ENCODE data around the gene HPS6.
"Not testable (repeated sequence)": the region's sequence is repeated elsewhere in the genome, so short reads cannot be mapped to it uniquely, and the experiment has no call there.

The HPS6 gene

DNA sequence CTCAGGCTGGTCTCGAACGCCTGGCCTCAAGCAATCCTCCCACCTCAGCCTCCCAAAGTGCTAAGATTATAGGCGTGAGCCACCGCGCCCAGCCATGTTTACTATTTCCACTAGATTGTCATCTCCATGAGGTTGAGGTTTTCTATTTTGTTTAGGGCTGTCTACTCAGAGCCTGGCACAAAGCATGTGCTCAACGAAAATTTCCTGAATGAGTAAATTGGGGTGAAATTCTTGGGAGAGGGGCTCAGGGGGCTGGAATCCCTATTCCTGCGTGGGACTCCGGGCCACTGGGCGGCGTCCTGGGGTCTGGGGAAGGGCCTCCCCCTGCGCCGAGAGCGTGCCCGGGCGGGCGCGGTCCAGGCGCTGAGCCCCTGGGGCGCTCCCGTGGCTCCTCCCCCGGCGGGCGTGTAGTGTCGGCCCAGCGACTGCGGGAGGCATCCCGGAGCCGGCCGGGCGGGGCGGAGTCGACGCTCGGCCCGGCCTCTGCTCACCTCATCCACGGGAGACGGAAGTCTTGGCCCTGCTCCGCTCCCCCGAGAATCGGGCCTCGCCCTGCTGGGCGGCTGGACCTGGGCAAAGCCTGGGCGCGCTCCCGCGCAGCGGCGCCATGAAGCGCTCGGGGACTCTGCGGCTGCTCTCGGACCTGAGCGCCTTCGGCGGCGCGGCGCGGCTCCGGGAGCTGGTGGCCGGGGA is at the start of gene HPS6:
TSS of gene HPS6 (plus strand) at position 482 of the 693 bp plus-strand sequence. CDS start at position 608, 126 bp downstream.
- DNase-seq (ENCODE audit: low read depth in 2 of 2) = peak; percentile 87 to 88

DNA sequence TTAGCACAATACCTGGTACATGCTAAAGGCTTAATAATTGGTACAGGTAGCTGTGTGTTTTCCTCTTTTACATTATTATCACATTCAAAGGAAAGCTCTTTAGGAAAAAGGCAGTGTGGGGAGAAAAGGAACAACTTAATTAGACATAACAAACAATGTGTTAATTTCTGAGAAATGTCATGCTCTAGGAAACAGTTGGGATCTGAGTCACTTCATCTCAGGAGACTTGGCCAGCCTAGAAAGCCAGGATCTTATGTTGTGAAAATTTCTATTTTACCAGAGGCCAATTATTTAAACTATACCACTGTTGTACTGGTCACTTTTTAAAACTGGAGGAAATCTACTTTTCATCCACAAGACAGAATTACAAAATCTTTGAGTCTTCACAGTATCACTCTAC is 48.7 kb upstream of the HPS6 start:
- no peak for DNase-seq (ENCODE audit: low read depth in 2 of 2)

DNA sequence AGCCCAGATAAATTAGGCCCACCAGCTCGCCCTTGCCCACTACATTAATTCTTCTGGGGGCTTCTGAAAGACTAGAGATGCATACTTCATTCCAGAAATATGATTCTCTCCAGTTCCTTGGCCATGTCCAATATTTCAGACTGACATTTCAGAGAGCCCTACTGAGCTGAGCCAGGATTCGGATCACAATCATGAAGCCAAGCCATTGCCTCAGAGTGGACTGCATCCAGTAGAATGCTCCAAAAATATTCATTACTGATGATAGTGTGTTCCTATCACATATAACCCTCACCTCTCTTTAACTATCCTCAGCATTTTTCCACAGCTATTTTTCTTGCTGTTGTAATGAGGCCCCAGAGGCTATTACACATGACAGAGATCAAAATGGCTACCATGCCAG is 47.9 kb upstream of the HPS6 start:
- DNase-seq (ENCODE audit: low read depth in 2 of 2) = no peak

DNA sequence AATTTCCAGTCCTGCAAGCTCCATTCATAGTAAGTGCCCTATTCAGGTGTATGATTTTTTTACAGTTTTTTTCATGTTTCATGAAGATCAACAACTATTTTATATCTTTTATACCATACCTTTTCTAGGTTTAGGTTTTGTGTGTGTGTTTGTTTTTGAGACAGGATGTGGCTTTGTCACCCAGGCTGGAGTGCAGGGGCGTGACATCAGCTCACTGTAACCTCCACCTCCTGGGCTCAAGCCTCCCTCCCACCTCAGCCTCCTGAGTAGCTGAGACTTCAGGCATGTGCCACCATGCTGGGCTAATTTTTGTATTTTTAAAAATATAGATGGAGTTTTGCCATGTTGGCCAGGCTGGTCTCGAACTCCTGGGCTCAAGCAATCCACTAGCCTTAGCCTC is 44.2 kb upstream of the HPS6 start:
- DNase-seq (ENCODE audit: low read depth in 2 of 2) = no peak

DNA sequence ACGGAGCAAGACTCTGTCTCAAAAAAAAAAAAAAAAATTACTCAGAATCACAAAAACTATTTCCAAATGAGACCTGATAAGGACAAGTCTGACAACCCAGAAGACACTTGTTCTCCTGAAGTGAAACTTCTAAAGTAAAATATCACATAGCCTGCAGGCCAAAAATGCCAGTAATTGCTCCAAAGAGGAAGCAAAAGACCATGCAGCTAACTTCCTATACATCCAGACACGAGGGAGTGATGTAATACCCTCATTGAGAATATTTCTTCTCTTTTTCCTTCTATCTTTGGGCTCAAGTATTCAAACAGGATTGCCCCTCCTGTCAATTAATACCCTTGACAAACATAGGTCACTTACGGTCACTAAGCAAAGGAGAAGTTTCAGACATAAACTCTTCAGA is 40.4 kb upstream of the HPS6 start:
- DNase-seq (ENCODE audit: low read depth in 2 of 2) = no peak

DNA sequence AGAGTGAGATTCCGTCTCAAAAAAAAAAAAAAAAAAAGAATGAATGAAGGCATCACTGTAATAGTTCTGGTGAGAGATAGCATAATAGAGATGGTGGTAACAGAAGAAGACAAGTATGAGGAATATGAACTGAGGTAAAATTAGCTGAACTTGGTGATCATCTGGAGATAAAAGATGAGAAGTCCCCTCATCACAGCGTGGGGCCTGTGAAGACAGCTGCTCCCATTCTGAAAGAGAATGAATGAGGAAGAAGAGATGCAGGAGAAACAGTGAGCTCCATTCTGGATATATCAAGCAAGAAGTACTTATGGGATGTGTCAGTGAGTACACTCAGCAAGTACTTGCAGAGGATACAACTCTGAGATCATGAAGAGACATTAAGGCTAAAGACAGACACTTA is 37.9 kb upstream of the HPS6 start:
- DNase-seq (ENCODE audit: low read depth in 2 of 2) = no peak

DNA sequence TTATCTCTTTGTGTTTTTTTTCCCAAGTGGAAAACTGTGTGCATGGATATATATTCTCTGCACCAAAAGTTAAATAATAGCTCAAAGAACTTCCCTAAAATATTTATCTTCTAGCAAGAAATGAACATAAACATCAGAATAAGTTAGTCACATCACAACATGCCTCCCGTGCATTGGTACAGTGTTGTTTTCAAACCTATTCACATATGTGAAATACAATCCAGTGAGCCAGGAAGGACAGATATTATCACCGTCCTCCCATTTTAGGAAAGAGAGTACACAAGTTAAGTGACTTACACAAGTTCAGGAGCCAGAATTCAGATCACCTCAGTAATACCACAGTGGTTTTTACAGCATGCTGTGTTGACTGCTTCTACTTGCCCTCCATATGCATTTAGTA is 31.4 kb upstream of the HPS6 start:
- no peak for DNase-seq (ENCODE audit: low read depth in 2 of 2)

DNA sequence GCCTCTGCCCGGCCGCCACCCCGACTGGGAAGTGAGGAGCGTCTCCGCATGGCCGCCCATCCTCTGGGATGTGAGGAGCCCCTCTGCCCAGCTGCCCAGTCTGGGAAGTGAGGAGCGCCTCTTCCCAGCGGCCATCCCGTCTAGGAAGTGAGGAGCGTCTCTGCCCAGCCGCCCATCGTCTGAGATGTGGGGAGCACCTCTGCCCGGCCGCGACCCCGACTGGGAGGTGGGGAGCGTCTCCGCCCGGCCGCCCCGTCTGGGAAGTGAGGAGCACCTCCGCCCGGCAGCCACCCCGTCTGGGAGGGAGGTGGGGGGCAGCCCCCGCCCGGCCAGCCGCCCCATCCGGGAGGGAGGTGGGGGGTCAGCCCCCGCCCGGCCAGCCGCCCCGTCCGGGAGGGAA is 29.3 kb upstream of the HPS6 start:
- DNase-seq (ENCODE audit: low read depth in 2 of 2) = not testable (repeated sequence)

DNA sequence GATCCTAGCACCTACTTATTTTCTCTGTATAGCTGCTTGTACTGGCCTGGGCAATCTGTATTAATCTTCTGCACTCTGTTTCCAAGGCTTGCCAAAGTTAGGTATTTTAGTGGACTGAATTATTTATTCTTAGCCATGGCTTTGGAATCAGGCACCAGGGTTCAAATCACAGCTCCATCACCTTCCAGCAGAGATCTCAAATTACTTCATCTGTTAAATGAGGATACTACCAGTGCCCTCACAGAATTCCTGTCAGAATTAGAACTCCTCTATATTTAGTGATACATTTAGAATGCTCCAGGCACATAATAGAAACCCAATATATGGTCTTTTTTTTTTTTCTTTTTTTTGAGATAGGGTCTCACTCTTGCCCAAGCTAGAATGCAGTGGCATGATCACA is 26.7 kb upstream of the HPS6 start:
- no peak for DNase-seq (ENCODE audit: low read depth in 2 of 2)

DNA sequence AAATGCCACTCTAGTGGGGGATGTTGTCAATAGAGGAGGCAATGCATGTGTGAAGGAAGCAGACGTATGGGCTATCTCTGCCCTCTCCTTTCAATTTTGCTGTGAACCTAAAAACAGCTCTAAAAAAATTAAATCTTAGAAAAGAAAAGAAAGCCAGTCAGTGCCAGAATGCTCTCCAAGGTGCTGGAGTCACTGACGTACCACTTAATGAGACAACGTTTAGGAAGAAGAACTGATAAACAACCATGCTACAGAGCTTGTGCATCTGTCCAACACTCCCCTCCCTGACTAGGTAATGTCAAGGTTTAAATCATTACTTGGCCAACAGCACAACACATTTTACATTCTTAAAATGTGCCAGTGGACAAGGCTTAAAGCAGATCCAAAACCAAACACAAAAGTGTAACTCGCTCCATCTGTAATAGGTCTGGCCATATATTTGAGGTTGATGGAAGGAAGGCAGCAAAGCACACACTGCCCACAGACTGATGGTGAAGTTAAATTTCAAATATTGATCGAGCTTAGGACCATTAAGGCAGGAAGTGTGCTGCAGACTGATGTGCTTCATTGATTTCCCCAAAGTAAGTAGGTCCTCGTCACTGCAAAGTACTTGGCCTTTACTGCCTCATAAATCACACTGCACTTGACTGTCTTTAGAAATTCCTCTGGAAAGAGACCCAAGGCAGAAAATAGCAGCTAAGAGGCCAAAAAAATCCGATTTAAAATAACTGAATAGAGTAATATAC is 24.7 kb upstream of the HPS6 start:
- no peak for DNase-seq (ENCODE audit: low read depth in 2 of 2)

DNA sequence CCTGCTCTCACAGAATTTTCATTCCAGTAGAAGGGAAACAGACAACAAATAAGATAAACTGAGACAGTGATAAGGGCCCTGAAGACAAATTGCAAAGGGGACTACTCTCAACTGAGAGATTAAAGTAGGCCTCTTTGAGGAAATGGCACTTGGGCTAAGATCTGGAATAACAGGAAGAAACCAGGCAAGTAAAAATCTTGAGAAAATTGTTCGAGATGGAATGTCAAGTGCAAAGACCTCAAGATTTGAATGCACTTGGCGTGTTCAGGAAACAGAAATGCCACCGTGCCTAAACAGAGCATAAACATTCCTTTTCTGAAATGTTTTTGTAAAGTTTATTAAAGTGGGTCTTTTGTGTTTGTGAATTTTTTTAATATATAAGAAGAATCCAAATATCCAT is 19.9 kb upstream of the HPS6 start:
- no peak for DNase-seq (ENCODE audit: low read depth in 2 of 2)

DNA sequence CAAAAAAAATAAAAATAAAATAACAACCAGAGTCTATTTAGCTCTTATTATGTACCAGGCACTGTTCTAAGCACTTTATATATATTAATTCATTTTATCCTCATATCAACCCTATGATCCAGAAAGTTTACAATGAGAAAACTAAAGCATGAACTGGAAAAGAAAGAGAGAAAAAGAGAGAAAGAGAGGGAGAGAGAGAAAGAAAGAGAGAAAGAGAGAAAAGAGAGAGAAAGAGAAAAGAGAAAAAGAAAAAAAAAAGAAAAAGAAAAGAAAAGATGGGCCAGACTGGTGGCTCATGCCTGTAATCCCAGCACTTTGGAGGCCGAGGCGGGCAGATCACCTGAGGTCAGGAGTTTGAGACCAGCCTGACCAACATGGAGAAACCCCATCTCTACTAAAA is 19.1 kb upstream of the HPS6 start:
- no peak for DNase-seq (ENCODE audit: low read depth in 2 of 2)

DNA sequence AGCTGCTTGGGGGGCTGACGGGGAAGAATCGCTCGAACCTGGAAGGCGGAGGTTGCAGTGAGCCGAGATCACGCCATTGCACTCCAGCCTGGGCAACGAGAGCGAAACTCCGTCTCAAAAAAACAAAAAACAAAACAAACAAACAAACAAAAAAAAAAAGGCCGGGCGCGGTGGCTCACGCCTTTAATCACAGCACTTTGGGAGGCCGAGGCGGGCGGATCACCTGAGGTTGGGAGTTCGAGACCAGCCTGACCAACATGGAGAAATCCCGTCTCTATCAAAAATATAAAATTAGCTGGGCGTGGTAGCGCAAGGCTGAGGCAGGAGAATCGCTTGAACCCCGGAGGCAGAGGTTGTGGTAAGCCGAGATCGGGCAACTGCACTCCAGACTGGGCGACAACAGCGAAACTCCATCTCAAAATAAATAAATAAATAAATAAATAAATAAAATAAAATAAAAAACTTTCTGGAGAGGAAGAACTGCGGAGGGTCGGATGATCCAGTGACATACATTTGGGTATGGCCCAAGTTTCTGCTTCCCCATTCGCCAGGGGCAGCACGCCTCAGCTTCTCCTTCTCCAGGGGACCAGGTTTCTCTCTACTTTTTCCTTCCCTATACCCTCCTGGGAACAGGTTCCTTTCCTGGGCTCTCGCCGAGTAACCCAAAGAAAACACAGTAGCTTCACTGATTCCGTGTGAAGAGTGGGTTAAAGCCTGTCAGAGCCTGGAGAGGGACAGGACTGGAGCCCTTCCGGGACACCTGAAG is 10.1 kb upstream of the HPS6 start:
- not testable (repeated sequence) for DNase-seq (ENCODE audit: low read depth in 2 of 2)

DNA sequence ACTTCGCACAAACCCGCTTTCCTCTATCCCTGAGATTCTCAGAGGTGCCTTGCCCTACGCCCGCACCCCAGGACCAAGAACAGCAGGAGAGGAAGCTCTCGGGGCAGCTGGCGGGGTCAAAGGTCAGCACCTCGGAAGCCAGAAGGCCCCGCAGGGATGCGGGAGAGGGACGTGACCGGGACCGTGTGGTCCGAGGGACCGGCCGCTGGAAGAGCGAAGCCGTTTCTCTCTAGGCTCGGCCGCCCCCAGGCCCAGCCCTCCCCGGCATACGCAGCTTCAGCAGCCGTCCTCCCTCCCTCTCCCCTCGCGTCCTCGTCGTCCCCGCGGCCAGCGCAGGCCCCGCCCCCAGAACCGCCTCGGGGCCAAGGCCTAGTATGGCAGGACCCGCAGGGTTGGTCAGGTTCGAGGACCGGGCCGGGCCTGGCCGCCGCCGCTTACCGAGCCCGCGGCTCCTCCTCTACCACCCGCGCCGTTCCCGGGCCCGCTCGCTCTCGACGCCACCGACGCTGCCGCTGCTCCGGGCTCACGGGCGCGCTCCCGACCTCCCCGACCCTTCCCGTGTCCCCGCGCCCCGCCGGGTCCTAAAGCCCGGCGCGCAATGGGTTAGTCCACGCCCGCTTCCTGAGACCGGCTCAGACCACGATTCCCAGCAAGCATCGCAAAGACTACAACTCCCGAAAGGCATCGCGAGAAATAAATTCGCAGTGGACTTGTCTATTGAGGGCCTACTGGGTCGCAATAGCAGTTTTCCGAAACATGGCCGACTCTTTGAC is 9.3 kb upstream of the HPS6 start, which contains the start of gene ARMH3:
TSS of gene ARMH3 (minus strand) at position 527 of the 773 bp plus-strand sequence. CDS start 16,059 bp downstream, outside the sequence.
- peak; percentile 86 to 87 for DNase-seq (ENCODE audit: low read depth in 2 of 2)

DNA sequence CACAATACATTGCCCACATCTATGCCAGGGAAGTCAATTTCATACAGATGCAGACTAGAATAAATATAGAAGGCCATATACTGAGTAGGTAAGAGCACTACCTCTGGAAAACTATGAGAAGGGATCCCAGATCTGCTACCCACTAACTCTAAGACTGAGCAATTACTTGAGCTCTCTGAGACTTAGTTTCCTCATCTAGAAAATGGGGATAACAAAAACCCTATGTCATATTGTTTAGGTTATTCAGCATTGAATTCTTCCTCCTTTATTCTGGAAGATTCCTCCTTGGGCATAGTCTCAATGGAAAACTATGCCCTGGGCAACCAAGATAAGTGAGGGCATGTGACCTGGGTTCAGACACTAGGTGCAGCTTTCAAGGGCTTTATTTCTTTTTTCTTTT is 5.2 kb upstream of the HPS6 start:
- DNase-seq (ENCODE audit: low read depth in 2 of 2) = no peak

DNA sequence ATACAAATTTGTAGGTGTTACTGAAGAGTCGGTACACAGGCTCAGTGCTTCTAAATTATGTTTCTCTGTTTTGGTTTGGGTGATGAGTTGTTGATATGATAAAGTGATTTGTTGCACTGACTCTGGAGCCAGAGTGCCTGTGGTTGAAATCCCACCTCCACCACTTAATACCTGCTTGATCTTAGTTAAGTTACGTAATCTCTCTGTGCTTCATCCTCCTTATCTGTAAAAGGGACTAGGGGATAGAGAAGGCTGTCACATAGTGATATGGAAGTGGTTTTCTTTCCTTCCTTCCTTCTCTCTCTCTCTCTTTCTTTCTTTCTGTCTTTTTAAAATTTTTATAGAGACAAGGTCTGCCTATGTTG is 664 bp upstream of the HPS6 start:
- DNase-seq (ENCODE audit: low read depth in 2 of 2) = no peak

DNA sequence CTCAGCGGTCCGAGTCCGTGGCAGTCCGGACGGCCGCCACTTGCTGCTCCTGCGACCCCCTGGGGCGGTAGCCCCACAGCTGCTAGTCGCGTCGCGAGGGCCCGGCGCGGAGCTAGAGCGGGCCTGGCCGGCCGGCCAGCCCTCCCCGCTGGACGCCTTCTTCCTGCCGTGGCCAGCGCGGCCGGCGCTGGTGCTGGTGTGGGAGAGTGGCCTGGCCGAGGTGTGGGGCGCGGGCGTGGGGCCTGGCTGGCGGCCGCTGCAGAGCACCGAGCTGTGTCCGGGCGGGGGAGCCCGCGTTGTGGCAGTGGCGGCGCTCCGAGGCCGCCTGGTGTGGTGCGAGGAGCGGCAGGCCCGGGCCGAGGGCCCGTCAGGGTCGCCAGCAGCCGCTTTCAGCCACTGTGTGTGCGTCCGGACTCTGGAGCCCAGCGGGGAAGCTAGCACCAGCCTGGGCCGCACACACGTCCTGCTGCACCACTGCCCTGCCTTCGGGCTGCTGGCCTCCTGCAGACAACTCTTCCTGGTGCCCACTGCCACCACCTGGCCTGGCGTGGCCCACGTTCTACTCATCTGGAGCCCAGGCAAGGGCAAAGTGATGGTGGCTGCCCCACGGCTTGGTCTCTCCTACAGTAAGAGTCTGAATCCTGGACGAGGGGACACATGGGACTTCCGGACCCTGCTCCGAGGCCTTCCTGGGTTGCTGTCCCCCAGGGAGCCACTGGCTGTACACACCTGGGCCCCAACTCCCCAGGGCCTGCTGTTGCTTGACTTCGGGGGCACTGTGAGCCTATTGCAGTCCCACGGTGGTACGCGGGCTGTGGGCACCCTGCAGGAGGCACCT is 631 bp downstream of the HPS6 start:
- DNase-seq (ENCODE audit: low read depth in 2 of 2) = no peak

DNA sequence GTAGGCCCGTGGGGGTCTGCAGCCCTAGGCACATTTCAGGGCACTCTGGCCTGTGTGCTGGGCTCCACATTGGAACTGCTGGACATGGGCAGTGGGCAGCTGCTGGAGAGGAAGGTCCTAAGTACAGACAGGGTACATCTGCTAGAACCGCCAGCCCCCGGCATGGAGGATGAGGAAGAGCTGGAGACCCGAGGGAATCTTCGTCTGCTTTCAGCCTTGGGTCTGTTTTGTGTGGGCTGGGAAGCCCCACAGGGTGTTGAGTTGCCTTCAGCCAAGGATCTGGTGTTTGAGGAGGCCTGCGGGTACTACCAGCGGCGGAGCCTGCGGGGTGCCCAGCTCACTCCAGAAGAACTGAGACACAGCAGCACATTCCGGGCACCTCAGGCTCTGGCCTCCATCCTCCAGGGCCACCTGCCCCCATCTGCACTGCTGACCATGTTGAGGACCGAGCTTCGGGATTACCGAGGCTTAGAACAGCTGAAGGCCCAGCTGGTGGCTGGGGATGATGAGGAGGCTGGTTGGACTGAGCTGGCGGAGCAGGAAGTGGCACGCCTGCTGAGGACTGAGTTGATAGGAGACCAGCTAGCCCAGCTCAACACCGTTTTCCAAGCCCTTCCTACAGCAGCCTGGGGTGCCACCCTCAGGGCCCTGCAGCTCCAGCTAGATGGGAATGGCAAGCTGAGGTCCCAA is 1.4 kb downstream of the HPS6 start:
- no peak for DNase-seq (ENCODE audit: low read depth in 2 of 2)

DNA sequence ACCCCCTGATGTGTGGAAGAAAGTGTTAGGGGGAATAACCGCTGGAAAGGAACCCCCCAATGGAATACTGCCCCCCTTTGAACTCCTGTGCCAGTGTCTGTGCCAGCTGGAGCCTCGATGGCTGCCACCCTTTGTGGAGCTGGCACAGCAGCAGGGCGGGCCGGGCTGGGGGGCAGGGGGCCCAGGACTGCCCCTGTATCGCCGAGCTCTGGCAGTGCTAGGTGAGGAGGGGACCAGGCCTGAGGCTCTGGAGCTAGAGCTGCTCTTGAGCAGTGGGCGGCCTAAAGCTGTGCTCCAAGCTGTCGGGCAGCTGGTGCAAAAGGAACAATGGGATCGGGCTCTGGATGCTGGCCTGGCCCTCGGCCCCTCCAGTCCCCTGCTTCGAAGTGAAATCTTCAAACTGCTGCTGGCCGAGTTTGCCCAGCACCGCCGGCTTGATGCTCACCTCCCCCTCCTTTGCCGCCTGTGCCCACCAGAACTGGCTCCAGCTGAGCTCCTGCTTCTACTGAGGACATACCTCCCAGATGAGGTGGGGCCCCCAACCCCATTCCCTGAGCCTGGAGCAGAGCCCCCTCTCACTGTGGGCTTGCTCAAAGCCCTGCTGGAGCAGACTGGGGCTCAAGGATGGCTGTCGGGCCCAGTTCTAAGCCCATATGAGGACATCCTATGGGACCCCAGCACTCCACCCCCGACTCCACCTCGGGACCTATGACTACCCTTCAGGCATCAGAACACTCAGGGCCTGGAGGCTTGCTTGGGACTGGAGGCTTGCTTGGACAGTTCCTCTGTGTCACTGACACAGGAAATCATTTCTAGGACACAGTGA is 2.2 kb downstream of the HPS6 start:
- DNase-seq (ENCODE audit: low read depth in 2 of 2) = no peak

DNA sequence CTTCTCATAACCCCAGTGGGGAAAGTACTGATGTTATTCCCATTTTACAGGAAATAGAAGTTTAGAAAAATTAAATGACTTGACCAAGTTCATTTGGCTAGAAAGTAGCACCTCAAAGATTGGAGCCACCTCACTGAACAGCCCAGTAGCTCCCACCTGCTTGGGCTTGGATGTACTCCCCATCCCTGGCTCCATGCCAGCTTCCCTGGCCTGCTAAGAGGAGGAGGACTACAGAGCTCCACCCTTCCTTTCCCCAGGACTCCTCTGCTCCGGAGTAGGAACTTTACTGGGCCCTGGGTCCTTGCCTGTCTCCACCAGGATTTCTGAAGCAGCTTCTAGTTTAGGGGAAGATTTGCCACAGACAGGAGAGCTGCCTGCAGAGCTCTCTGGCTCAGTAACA is 3.1 kb downstream of the HPS6 start:
- no peak for DNase-seq (ENCODE audit: low read depth in 2 of 2)

Data from stimulated activated CD8-positive, alpha-beta memory T cell treated with anti-CD3 and anti-CD28 coated beads, Interleukin-15, amount 100 ng/mL, for 48 hours (primary cell).